NOMO-1 treated with DMSO at 0.1 percent for 48 hours (cell line): ENCODE measurements around the gene PGRMC1.
"Not testable (repeated sequence)": the region's sequence is repeated elsewhere in the genome, so short reads cannot be mapped to it uniquely, and the experiment has no call there.

Experiments
- DNase-seq: peaks from one replicate; lab custom pipeline; 2025; ENCODE audit not compliant: unreplicated experiment; lab: John Stamatoyannopoulos, UW

Gene PGRMC1

GRCh38 chrX:119235872-119236622, at the start of gene PGRMC1:
TSS of gene PGRMC1 (plus strand) at chrX:119236285. CDS start at chrX:119236364, 79 bp downstream.
- peak; percentile 58 for DNase-seq

DNA sequence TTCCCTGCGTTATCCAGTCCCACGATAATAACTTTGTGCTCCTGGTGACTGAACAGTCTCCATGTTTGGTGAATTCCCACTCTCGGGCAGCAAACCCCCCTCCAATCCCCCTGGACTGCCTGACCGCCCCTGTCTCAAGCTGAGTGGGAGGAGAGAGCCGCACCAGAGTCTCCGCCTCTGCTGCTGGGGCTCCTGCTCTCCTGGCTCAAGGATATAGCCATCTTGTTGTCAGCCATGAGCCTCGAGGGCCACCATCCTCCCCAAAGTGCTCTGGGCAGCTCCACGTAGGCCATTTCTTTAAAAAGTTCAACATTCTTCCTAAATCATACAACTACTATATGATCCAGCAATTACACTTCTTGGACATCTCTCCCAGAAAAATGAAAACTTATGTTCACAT, 49.3 kb upstream of the PGRMC1 start:
- no peak for DNase-seq

GRCh38 chrX:119187298-119187697, 48.8 kb upstream of the PGRMC1 start:
- DNase-seq, result no peak

DNA sequence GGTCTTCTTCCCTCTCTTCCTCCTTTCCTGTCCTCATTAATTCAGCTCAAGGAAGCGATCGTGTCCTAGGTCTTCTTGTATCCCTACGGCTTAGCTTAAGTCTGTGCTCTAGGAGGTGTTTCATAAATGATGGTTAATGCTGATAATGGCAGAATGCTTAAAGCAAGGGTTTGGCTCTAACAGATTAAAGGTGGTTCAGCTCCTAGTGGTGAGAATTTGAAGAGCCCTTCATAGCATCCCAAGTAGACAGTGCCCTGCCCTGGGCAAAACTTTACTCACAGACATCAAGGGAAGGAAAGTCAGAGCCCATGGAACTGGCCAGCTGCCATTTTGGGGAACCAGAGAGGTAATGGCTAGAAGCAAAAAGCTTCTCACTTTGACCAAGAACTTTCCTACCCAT, 47.0 kb upstream of the PGRMC1 start:
- DNase-seq, result no peak

DNA sequence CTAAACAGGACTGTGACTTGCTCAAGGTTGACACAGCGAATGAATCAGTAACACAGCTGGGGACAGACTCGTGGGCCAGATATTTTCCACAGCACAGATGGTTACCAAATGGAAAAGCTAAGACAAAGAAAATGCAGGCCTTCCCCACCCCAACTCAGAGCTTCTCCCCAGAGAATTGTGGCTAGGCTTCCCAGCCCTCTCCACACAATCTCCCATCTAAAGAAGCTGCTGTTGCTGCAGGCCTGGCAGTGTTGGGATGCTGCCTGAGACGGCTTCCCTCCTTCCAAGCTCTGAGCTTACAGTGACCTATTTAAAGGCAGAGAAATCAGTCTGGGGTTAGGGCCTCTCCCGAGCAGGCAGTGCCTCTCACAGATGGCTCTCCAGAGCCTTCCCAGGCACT, 46.5 kb upstream of the PGRMC1 start:
- DNase-seq, result no peak

GRCh38 chrX:119190091-119190681, 45.9 kb upstream of the PGRMC1 start:
- DNase-seq, result no peak

GRCh38 chrX:119190831-119191230, 45.3 kb upstream of the PGRMC1 start:
- no peak for DNase-seq

- no peak for DNase-seq
Observed at GRCh38 chrX:119194621-119195020, 41.5 kb upstream of the PGRMC1 start.

DNA sequence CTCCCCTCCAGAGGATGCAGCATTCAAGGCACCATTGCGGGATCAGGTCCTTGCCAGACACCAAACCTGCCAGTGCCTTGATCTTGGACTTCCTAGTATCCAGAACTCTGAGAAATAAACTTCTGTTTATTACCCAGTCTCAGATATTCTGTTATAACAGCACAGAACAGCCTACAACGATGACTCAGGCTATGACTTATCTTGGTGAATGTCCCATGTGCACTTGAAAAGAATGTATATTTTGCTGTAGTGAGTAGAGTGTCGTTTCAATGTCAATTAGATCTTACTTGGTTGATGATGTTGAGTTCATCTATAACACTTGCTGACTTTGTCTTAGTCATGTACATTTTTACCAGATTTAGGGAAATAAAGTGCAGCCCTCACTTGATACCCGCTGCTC, 34.5 kb upstream of the PGRMC1 start:
- DNase-seq, result no peak

DNA sequence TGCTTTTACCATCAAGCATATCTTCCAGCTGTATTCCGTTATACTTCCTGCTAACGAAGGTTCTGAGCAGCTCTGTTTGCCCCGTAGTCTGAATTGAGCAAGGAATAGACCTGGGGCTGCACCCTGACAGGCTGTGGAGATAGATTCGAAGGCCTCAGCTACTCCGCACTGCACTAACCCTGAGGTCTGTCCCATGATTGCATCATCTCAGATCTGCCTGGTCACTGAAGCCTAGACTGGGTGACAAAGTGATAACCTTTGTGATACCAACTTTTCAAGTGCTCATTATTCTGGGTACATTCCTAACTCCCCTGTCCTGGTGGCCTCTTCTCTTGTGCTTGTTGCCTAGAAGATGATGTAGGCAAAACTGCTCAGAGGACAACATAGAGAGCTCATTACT, 29.9 kb upstream of the PGRMC1 start:
- no peak for DNase-seq

DNA sequence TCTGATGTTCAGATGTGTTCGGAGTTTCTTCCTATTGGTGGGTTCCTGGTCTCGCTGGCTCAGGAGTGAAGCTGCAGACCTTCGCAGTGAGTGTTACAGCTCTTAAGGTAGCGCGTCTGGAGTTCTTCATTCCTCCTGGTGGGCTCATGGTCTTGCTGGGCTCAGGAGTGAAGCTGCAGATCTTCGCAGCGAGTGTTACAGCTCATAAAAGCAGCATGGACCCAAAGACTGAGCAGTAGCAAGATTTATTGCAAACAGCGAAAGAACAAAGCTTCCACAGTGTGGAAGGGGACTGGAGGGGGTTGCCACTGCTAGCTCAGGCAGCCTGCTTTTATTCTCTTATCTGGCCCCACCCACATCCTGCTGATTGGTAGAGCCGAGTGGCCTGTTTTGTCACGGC, 28.6 kb upstream of the PGRMC1 start:
- DNase-seq, result not testable (repeated sequence)

DNA sequence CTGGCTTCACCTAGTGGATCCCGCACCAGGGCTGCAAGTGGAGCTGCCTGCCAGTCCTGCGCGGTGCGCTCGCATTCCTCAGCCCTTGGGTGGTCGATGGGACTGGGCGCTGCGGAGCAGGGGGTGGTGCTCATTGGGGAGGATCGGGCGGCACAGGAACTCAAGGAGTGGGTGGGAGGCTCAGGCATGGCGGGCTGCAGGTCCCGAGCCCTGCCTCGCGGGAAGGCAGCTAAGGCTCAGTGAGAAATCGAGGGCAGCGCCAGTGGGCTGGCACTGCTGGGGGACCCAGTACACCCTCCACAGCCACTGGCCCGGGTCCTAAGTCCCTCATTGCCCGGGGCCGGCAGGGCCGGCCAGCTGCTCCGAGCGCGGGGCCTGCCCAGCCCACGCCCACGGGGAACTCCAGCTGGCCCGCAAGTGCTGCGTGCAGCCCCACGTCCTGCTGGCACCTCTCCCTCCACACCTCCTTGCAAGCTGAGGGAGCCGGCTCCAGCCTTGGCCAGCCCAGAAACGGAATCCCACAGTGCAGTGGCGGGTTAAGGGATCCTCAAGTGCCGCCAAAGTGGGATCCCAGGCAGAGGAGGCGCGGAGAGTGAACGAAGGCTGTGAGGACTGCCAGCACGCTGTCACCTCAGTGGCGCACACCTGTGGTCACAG, 27.6 kb upstream of the PGRMC1 start:
- no peak for DNase-seq

DNA sequence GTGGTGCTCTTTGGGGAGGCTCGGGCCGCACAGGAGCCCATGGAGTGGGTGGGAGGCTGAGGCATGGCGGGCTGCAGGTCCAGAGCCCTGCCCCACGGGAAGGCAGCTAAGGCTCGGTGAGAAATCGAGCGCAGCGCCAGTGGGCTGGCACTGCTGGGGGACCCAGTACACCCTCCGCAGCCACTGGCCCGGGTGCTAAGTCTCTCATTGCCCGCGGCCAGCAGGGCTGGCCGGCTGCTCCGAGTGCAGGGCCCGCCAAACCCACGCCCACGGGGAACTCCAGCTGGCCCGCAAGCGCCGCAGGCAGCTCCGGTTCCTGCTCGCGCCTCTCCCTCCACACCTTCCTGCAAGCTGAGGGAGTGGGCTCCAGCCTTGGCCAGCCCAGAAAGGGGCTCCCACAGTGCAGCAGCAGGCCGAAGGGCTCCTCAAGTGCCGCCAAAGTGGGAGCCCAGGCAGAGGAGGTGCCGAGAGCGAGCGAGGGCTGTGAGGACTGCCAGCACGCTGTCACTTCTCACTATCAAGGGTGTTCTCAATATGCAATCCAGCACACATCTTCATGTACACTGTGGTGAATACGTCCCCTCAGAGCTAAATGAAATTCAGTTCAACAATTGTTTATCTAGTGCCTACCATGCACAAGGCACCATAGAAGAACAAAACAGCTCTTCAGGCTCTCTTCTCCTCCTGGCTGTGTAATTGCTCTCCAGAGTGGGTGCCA, 25.0 kb upstream of the PGRMC1 start:
- not testable (repeated sequence) for DNase-seq

GRCh38 chrX:119211649-119212014, 24.5 kb upstream of the PGRMC1 start:
- no peak for DNase-seq

GRCh38 chrX:119218198-119218597, 17.9 kb upstream of the PGRMC1 start:
- no peak for DNase-seq

GRCh38 chrX:119222932-119223331, 13.2 kb upstream of the PGRMC1 start:
- no peak for DNase-seq

DNA sequence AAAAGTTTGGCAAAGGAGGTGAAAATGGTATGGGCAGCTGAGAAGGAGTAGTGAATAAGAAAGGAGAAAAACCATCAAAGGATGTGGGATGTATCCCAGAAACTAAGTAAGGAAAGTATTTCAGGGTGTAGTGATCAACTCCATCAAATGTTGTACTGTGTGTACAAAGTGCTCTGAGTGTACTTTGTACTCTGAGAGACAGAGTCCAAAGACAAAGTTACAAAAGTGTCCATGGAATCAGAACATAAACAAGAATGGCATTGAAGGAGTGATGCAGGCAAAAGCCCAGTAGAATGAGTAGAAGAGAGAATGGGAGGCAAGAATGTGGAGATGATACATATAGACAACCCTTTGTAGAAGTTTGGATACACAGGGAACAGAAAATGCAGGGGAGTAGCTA, 12.3 kb upstream of the PGRMC1 start:
- no peak for DNase-seq

- peak; percentile 3 for DNase-seq
Observed at GRCh38 chrX:119226446-119226845, 9.6 kb upstream of the PGRMC1 start.

- DNase-seq, result no peak
Observed at GRCh38 chrX:119228512-119229252, 7.4 kb upstream of the PGRMC1 start.

DNA sequence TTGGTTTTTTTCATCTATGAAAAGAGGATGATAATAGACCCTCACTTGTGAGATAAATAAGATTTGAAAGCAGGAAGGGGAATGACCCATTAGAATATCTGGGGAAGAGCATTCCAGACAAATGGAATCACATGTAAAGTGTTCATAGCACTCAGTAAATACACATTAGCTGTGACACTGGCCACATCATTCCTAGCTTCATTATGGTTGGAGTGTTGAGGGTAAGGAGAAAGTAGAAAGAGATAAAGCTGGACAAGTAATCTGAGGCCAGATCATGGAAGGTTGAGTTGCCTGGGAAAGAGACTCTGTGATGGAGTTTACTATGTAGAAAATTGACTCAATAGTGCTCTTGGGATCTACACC, 6.9 kb upstream of the PGRMC1 start:
- DNase-seq, result no peak

DNA sequence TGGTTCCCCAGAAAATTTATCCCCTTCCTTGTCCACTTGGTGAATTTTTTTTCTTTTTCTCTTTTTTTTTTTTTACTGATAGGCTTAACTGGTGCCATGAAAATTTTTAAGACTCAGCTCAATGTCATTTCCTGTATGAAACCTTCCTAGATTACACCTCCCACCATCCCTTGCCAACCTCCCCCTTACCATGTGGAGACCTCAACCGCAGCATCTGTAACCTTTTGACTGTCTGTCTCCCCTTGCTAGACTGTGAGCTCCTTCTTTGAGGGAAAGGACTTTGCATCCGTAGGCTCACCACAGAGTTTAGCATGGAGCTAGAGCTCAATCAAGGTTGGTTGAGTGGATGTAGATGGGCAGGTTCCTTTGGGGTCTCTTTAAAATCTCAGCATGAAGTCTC, 5.2 kb upstream of the PGRMC1 start:
- DNase-seq, result no peak
